Measurements from ENCODE around the gene TARBP1. TPM values are rescaled to one million over a fixed set of nuclear protein-coding genes. Genes with fewer than 3 reads are reported as not detected.
"Not testable (repeated sequence)": the region's sequence is repeated elsewhere in the genome, so short reads cannot be mapped to it uniquely, and the experiment has no call there.

The TARBP1 gene
- total and polyA plus RNA-seq, 2 experiments from 2014 or later: 12.8 to 22.9 TPM

DNA sequence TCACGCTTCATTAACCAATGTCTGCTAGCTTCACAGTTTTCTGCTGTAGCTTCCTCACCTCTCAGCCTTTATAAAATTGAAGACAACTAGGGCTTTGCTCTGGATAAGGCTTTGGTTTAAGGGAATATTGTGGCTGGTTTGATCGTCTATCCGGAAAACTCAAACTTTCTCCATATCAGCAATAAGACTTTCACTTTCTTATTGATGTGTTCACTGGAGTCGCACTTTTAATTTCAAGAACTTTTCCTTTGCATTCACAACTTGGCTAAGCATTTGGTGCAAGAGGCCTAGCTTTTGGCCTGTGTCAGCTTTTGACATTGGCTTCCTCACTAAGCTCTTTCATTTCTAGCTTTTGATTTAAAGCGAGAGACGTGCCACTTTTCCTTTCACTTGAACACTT is 92.9 kb downstream of the TARBP1 start:
- no peak for TF ChIP-seq EZH2phosphoT487 (IDR thresholded peaks at IDR 0.05; ENCODE audit: low read depth, severe bottlenecking, unreplicated experiment)
- TF ChIP-seq, protein P1, sequence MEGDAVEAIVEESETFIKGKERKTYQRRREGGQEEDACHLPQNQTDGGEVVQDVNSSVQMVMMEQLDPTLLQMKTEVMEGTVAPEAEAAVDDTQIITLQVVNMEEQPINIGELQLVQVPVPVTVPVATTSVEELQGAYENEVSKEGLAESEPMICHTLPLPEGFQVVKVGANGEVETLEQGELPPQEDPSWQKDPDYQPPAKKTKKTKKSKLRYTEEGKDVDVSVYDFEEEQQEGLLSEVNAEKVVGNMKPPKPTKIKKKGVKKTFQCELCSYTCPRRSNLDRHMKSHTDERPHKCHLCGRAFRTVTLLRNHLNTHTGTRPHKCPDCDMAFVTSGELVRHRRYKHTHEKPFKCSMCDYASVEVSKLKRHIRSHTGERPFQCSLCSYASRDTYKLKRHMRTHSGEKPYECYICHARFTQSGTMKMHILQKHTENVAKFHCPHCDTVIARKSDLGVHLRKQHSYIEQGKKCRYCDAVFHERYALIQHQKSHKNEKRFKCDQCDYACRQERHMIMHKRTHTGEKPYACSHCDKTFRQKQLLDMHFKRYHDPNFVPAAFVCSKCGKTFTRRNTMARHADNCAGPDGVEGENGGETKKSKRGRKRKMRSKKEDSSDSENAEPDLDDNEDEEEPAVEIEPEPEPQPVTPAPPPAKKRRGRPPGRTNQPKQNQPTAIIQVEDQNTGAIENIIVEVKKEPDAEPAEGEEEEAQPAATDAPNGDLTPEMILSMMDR (IDR thresholded peaks at IDR 0.05; ENCODE audit: poor library complexity): no peak
- TF ChIP-seq EZH2 (IDR thresholded peaks at IDR 0.05; ENCODE audit: borderline replicate concordance): no peak
- no peak overlapping the region for H3K4me3 ChIP-seq
- no peak overlapping the region for H2AFZ ChIP-seq
- H3K27ac ChIP-seq: no peak overlapping the region
- H3K27me3 ChIP-seq: no peaks in the 10 kb centered on the region
- WGBS (ENCODE audit: low lambda C conversion rate, missing lambda C conversion rate): 92% methylated on average over 6 of the region's 6 CpGs
- no peak for DNase-seq (ENCODE audit: low spot score)
- H3K9me2 ChIP-seq (replicated peaks; ENCODE audit: insufficient read depth): no peaks in the 10 kb centered on the region
- no peaks in the 10 kb centered on the region for H3K79me2 ChIP-seq
- H3K4me2 ChIP-seq: no peak overlapping the region
- no peaks in the 10 kb centered on the region for H4K20me1 ChIP-seq (ENCODE audit: insufficient read depth, poor library complexity, severe bottlenecking)
- H3K4me1 ChIP-seq (ENCODE audit: insufficient read depth): no peaks in the 10 kb centered on the region
- no peaks in the 10 kb centered on the region for H3K36me3 ChIP-seq (replicated peaks; ENCODE audit: insufficient read depth, low read depth)
- no peaks in the 10 kb centered on the region for H3K9me3 ChIP-seq (ENCODE audit: low read depth)

DNA sequence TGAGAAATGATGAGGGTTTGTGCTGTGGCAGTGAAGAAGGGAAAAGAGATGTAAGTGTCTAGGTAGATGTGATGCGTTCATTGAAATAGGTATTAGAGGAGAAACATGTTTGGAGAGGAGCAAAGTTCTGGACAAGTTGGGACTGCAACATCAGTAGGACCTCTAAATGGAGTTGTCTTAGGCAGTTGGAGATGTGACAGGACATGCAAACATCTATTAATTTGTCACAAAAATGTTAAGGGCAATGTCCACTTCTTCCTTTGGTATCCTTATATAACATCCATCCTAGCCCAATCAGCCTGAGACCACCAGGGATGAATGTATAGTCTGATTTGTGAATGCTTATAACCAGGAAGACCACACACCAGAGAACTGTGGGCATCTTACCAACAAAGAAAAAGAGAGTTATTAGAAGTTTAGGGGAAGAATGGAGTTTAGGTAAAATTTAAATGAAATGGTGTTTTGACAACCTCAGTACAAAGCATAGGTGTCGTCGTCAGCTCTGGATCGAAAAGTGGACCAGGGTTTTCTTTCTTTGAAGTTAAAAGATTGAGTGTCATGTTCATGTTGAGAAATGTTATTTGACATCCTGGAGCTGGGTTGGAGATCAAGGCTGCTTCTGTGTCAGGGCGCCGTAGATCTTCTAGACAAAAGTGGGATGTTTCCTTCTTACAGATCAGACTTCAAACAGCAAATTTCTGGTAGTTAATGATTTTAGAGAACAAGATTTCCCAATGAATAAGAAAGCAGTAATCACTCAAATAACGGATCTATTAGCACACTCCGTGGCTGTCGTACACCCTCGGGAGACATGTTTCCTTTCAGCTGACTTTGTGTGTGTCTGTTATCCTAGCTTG is 97.1 kb downstream of the TARBP1 start:
- H3K4me1 ChIP-seq (ENCODE audit: insufficient read depth): no peaks in the 10 kb centered on the region
- no peaks in the 10 kb centered on the region for H3K36me3 ChIP-seq (replicated peaks; ENCODE audit: insufficient read depth, low read depth)
- H3K9me3 ChIP-seq (ENCODE audit: low read depth): no peaks in the 10 kb centered on the region
- TF ChIP-seq EZH2phosphoT487 (IDR thresholded peaks at IDR 0.05; ENCODE audit: low read depth, severe bottlenecking, unreplicated experiment) (no peak), EZH2 (IDR thresholded peaks at IDR 0.05; ENCODE audit: borderline replicate concordance) (no peak)
- TF ChIP-seq, protein P1 (IDR thresholded peaks at IDR 0.05; ENCODE audit: poor library complexity): no peak
- H4K20me1 ChIP-seq (ENCODE audit: insufficient read depth, poor library complexity, severe bottlenecking): no peaks in the 10 kb centered on the region
- H3K4me2 ChIP-seq: no peak overlapping the region
- no peak overlapping the region for H3K27ac ChIP-seq
- no peak overlapping the region for H3K4me3 ChIP-seq
- no peaks in the 10 kb centered on the region for H3K79me2 ChIP-seq
- H3K9me2 ChIP-seq (replicated peaks; ENCODE audit: insufficient read depth): no peaks in the 10 kb centered on the region
- H2AFZ ChIP-seq: no peak overlapping the region
- no peaks in the 10 kb centered on the region for H3K27me3 ChIP-seq
- no peak for DNase-seq (ENCODE audit: low spot score)
- 95% methylated on average over 10 of the region's 10 CpGs for WGBS (ENCODE audit: low lambda C conversion rate, missing lambda C conversion rate)

DNA sequence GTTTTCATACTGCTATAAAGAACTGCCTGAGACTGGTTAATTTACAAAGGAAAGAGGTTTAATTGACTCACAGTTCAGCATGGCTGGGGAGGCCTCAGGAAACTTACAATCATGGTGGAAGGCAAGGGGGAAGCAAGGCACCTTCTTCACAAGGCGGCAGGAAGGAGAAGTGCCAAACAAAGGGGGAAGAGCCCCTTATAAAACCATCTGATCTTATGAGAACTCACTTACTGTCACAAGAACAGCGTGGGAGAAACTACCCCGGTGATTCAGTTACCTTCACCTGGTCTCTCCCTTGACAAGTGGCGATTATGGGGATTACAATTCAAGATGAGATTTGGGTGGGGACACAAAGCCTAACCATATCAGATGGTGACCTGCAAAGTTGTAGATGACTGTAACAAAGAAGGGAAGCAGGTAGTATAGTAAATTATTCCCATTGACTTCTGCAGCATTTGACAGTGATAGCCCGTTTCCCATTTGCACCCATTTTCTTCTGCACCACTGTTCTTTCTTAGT is 99.3 kb downstream of the TARBP1 start:
- H3K4me3 ChIP-seq; H4K20me1 ChIP-seq (ENCODE audit: insufficient read depth, poor library complexity, severe bottlenecking); H3K36me3 ChIP-seq (replicated peaks; ENCODE audit: insufficient read depth, low read depth); DNase-seq (ENCODE audit: low spot score); H3K4me1 ChIP-seq (ENCODE audit: insufficient read depth); H3K9me2 ChIP-seq (replicated peaks; ENCODE audit: insufficient read depth); H3K9me3 ChIP-seq (ENCODE audit: low read depth); H2AFZ ChIP-seq; H3K4me2 ChIP-seq; H3K27me3 ChIP-seq; H3K27ac ChIP-seq: not testable (repeated sequence)
- H3K79me2 ChIP-seq: peaks cover 13% of the 10 kb centered on the region
- WGBS (ENCODE audit: low lambda C conversion rate, missing lambda C conversion rate): 97% methylated on average over 5 of the region's 5 CpGs

DNA sequence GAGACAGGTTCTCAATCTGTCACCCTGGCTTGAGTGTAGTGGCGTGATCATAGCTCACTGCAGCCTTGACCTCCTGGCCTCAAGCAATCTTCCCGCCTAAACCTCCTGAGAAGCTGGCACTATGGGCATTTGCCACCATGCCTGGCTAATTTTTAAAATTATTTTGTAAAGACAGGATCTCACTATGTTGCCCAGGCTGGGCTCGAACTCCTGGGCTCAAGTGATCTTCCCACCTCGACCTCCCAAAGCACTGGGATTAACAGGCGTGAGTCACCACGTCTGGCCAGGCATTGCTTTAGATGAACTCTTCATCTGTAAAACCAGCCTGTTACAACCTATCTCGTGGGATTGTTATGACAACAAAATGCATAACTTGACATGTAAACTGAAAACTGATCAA is 103.3 kb downstream of the TARBP1 start:
- TF ChIP-seq, protein P1 (IDR thresholded peaks at IDR 0.05; ENCODE audit: poor library complexity): no peak
- TF ChIP-seq EZH2phosphoT487 (IDR thresholded peaks at IDR 0.05; ENCODE audit: low read depth, severe bottlenecking, unreplicated experiment): no peak
- no peak for TF ChIP-seq EZH2 (IDR thresholded peaks at IDR 0.05; ENCODE audit: borderline replicate concordance)
- no peaks in the 10 kb centered on the region for H4K20me1 ChIP-seq (ENCODE audit: insufficient read depth, poor library complexity, severe bottlenecking)
- no peaks in the 10 kb centered on the region for H3K36me3 ChIP-seq (replicated peaks; ENCODE audit: insufficient read depth, low read depth)
- no peak for DNase-seq (ENCODE audit: low spot score)
- no peak overlapping the region for H3K4me3 ChIP-seq
- no peaks in the 10 kb centered on the region for H3K9me2 ChIP-seq (replicated peaks; ENCODE audit: insufficient read depth)
- H3K27me3 ChIP-seq: no peaks in the 10 kb centered on the region
- no peak overlapping the region for H3K27ac ChIP-seq
- H3K4me2 ChIP-seq: no peak overlapping the region
- WGBS (ENCODE audit: low lambda C conversion rate, missing lambda C conversion rate): 92% methylated on average over 7 of the region's 7 CpGs
- H2AFZ ChIP-seq: no peak overlapping the region
- H3K79me2 ChIP-seq: peaks cover 19% of the 10 kb centered on the region
- no peaks in the 10 kb centered on the region for H3K9me3 ChIP-seq (ENCODE audit: low read depth)
- H3K4me1 ChIP-seq (ENCODE audit: insufficient read depth): peaks cover 11% of the 10 kb centered on the region
